ENCODE measurements around the gene TUBGCP3. TPM values are rescaled to one million over a fixed set of nuclear protein-coding genes. Genes with fewer than 3 reads are reported as not detected.
A peak's percentile ranks its signal among the peaks of the same experiment; 100 is the strongest.

TUBGCP3 gene
- total RNA-seq, 1 experiment from 2014 or later, result 47.4 TPM

- no peaks in the 10 kb centered on the region for H3K9me2 ChIP-seq (ENCODE audit: insufficient read depth)
- no peaks in the 10 kb centered on the region for H3F3A ChIP-seq (ENCODE audit: insufficient read depth, low read depth)
- CTCF ChIA-PET, result interaction anchor here (0.7 kb wide), 1 partner anchor 63 kb away, joined by 4 read pairs; no protein-coding TSS in a partner anchor
- BruUV-seq (replicated peaks), result no TSS peak
- H3K79me2 ChIP-seq (ENCODE audit: low read depth), result no peaks in the 10 kb centered on the region
- H4K20me1 ChIP-seq (ENCODE audit: insufficient read depth), result no peaks in the 10 kb centered on the region
- no peak overlapping the region for H3K4me2 ChIP-seq
- no peak overlapping the region for H3K27ac ChIP-seq
- intact Hi-C loops (cut with micrococcal nuclease; ENCODE audit: unreplicated experiment), result no loop called here
- H3K4me3 ChIP-seq, result no peak overlapping the region
- TF ChIP-seq, protein P1, sequence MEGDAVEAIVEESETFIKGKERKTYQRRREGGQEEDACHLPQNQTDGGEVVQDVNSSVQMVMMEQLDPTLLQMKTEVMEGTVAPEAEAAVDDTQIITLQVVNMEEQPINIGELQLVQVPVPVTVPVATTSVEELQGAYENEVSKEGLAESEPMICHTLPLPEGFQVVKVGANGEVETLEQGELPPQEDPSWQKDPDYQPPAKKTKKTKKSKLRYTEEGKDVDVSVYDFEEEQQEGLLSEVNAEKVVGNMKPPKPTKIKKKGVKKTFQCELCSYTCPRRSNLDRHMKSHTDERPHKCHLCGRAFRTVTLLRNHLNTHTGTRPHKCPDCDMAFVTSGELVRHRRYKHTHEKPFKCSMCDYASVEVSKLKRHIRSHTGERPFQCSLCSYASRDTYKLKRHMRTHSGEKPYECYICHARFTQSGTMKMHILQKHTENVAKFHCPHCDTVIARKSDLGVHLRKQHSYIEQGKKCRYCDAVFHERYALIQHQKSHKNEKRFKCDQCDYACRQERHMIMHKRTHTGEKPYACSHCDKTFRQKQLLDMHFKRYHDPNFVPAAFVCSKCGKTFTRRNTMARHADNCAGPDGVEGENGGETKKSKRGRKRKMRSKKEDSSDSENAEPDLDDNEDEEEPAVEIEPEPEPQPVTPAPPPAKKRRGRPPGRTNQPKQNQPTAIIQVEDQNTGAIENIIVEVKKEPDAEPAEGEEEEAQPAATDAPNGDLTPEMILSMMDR (conservative IDR thresholded peaks at IDR 0.05), result no peak
- no peak for TF ChIP-seq EZH2 (IDR thresholded peaks at IDR 0.05; ENCODE audit: low read depth)
- no peaks in the 10 kb centered on the region for H3K36me3 ChIP-seq (ENCODE audit: low read depth)
- H2AFZ ChIP-seq, result no peak overlapping the region
- POLR2A ChIA-PET (ENCODE audit: unreplicated experiment), result no interaction called here
- no peaks in the 10 kb centered on the region for H3K9me3 ChIP-seq (ENCODE audit: insufficient read depth, low read depth)
- H3K4me1 ChIP-seq (replicated peaks; ENCODE audit: insufficient read depth), result no peaks in the 10 kb centered on the region
- no peak for DNase-seq
- peaks cover 71% of the 10 kb centered on the region for H3K27me3 ChIP-seq (ENCODE audit: insufficient read depth, low read depth)
These were observed 30.5 kb upstream of the TUBGCP3 start for GRCh38 chr13:112618501-112618900.

- intact Hi-C loops (cut with micrococcal nuclease; ENCODE audit: unreplicated experiment), result no loop called here
- Histone ChIP-seq H3K4me3 (no peak overlapping the region), H3F3A (ENCODE audit: insufficient read depth, low read depth) (no peaks in the 10 kb centered on the region), H3K36me3 (ENCODE audit: low read depth) (no peaks in the 10 kb centered on the region), H3K4me2 (no peak overlapping the region), H2AFZ (no peak overlapping the region), H3K9me2 (ENCODE audit: insufficient read depth) (no peaks in the 10 kb centered on the region), H3K27ac (no peak overlapping the region), H3K9me3 (ENCODE audit: insufficient read depth, low read depth) (no peaks in the 10 kb centered on the region), H3K27me3 (ENCODE audit: insufficient read depth, low read depth) (peaks cover 69% of the 10 kb centered on the region), H3K4me1 (replicated peaks; ENCODE audit: insufficient read depth) (no peaks in the 10 kb centered on the region), H4K20me1 (ENCODE audit: insufficient read depth) (no peaks in the 10 kb centered on the region), H3K79me2 (ENCODE audit: low read depth) (no peaks in the 10 kb centered on the region)
- no TSS peak for BruUV-seq (replicated peaks)
- CTCF ChIA-PET, result no interaction called here
- TF ChIP-seq, protein P1 (conservative IDR thresholded peaks at IDR 0.05), result no peak
- TF ChIP-seq EZH2 (IDR thresholded peaks at IDR 0.05; ENCODE audit: low read depth), result no peak
- POLR2A ChIA-PET (ENCODE audit: unreplicated experiment), result no interaction called here
- DNase-seq, result no peak
These were observed 29.9 kb upstream of the TUBGCP3 start for GRCh38 chr13:112617754-112618375.

GRCh38 chr13:112616586-112617362, 28.8 kb upstream of the TUBGCP3 start:
- DNase-seq, result no peak
- H3K79me2 ChIP-seq (ENCODE audit: low read depth), result no peaks in the 10 kb centered on the region
- H2AFZ ChIP-seq, result no peak overlapping the region
- BruUV-seq (replicated peaks), result no TSS peak
- H3K27ac ChIP-seq, result no peak overlapping the region
- TF ChIP-seq EZH2 (IDR thresholded peaks at IDR 0.05; ENCODE audit: low read depth), result no peak
- TF ChIP-seq, protein P1 (conservative IDR thresholded peaks at IDR 0.05), result peak; percentile 72
- ChIA-PET CTCF (no interaction called here), POLR2A (ENCODE audit: unreplicated experiment) (no interaction called here)
- no peaks in the 10 kb centered on the region for H3K9me3 ChIP-seq (ENCODE audit: insufficient read depth, low read depth)
- H3K4me3 ChIP-seq, result no peak overlapping the region
- no peaks in the 10 kb centered on the region for H4K20me1 ChIP-seq (ENCODE audit: insufficient read depth)
- H3K4me1 ChIP-seq (replicated peaks; ENCODE audit: insufficient read depth), result no peaks in the 10 kb centered on the region
- intact Hi-C loops (cut with micrococcal nuclease; ENCODE audit: unreplicated experiment), result no loop called here
- H3K27me3 ChIP-seq (ENCODE audit: insufficient read depth, low read depth), result peaks cover 62% of the 10 kb centered on the region
- no peaks in the 10 kb centered on the region for H3K9me2 ChIP-seq (ENCODE audit: insufficient read depth)
- H3K4me2 ChIP-seq, result no peak overlapping the region
- no peaks in the 10 kb centered on the region for H3K36me3 ChIP-seq (ENCODE audit: low read depth)
- no peaks in the 10 kb centered on the region for H3F3A ChIP-seq (ENCODE audit: insufficient read depth, low read depth)

All from PC-9 (cell line).